GM12873 (cell line): Measurements from ENCODE around the gene ANK3.

Experiments used
- TF ChIP-seq, protein P1 (sequence below): IDR thresholded peaks from 2 replicates; pipeline ENCODE4 v1.5.1; 2012; ENCODE audit warnings: low read depth, mild to moderate bottlenecking, moderate library complexity, low read length, control low read depth; ENCODE audit not compliant: insufficient read depth; ENCODE audit errors: missing control alignments

The ANK3 gene

DNA sequence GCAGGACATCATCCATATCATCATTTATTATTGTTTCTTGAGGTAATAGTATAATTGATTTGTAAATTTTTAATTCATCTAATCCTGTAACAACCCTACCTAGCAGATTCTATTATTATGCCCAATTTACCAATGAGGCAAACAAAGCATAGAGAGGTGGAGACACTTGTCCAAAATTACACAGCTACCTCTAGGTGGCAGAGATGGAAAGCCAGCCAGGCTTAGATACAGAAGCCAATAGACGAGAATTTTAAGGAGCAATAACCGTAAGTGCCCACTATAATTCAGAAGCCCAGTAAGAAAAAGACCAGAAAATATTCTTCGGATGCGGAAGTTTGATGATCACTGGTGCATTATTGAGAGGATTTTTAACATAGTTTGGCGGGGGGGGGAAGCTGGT lies 54.0 kb downstream of the ANK3 start:
- TF ChIP-seq, protein P1, sequence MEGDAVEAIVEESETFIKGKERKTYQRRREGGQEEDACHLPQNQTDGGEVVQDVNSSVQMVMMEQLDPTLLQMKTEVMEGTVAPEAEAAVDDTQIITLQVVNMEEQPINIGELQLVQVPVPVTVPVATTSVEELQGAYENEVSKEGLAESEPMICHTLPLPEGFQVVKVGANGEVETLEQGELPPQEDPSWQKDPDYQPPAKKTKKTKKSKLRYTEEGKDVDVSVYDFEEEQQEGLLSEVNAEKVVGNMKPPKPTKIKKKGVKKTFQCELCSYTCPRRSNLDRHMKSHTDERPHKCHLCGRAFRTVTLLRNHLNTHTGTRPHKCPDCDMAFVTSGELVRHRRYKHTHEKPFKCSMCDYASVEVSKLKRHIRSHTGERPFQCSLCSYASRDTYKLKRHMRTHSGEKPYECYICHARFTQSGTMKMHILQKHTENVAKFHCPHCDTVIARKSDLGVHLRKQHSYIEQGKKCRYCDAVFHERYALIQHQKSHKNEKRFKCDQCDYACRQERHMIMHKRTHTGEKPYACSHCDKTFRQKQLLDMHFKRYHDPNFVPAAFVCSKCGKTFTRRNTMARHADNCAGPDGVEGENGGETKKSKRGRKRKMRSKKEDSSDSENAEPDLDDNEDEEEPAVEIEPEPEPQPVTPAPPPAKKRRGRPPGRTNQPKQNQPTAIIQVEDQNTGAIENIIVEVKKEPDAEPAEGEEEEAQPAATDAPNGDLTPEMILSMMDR: peak; percentile 27

DNA sequence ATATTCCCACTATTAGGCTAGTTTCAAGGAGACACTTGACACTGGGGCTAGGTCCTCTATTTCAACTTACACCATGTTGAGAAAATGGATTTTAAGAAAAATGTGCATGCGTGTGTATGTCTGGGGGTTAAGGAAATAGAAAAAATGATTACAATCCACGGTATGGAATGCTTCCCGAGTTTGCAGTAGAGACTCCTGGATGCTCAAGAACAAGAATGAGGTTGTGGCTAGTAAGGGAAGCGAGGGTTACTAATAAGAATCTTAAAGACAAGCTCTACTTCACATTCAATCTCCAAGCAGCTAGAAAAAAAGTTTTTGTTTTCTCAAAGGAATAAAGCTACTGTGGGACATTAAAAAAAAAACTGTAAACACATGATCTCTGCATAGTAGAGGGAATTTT lies 54.7 kb downstream of the ANK3 start:
- TF ChIP-seq, protein P1: no peak

DNA sequence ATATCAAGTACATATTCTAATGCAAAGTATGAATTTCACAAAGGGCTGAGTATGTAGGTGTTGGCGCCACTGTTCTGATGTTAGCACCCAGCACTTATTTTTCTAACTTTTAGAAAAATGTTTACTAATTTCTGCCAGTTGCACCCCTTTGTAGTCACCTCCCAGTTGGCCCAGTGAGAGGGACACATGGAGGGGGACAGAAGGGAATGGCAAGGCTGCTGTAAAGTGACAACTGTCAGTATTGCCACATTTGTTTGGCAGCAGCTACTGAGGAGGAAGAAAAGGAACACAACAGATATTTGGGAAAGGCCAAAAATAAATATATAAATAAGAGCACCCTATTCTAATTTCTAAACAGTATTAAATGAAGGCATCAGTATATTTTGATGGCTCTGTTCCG lies 57.3 kb downstream of the ANK3 start:
- TF ChIP-seq, protein P1: no peak

DNA sequence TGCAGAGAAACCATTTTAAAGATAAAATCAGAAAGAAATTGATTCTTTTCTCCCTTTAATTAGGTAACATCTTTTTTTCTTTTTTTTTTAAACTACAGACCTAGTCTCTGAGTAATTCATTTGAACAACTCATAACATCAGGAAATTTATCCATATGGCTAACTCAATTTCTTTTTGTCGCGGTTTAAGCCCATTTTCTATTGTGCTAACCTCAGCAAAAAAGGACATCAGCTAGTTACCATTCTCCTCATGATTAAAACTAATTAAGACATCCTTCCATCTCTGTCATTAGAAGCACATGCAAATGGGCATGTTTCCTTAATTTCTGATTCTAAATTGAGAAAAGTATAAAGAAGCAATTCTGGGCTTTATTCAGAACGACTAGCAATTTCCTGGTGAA lies 57.8 kb downstream of the ANK3 start:
- TF ChIP-seq, protein P1: no peak

DNA sequence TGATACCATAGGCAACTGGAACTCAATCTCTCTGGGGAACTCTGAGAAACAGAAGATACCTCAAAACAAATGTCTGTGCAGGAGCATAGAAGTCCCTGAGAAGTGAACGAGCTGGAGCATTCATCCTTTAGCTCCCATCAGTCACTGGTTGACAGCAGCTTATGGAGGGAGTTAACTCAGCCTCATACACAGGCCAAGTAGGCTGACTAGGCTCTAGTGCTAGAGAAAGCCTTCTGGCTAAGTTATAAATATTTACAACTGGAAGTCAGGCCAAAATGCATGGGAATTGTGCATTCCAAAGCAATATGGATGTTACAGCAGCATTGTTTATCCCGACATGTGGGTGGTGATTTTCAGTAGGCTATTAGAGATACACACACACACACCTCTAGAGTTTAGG lies 66.5 kb downstream of the ANK3 start:
- TF ChIP-seq, protein P1: no peak

DNA sequence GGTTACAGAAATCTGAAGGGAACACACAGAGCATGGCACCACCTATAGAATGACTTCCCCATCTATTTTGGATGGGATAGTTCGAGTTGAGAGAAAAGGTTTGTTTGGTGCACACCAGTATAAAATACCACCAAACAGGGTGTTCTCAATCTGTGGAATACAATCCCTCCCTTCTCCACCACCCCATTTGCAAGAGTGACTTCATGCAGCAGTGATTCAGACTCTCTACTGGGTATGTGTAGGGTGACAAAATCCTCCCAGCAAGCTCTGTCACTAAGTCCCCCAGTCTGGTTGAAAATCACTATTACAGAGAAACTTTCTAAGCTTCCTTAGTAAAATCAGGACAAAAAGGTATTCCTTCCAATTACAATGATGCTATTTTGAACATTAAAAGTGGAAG lies 69.0 kb downstream of the ANK3 start:
- TF ChIP-seq, protein P1: no peak

DNA sequence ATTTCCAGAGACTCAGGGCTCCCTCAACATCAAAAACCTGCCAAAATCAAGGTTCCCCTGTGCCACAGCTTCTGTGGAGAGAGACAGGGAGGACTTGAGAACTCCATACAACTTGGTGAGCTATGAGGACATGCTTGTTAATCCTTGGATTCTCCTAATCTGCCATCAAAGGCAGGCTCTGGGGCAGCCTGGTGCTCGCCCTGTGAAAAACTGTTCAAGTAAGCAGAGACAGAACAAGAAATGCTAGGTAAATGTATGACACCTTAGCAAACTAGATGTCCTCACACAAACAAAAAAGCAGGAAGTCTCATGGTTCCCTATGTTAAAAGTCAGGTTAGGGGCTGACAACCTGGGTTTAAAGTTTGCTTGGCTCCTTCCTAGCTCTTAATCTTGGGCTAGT lies 73.6 kb downstream of the ANK3 start:
- TF ChIP-seq, protein P1: no peak
